Raji (cell line): ENCODE measurements around the gene TUBB2A.

Source experiments
- POLR2A ChIP-seq: IDR thresholded peaks from 2 replicates; pipeline ENCODE4 v1.6.1; 2011; ENCODE audit warnings: low read depth, low read length, control low read depth; ENCODE audit not compliant: insufficient read depth

TUBB2A gene

GRCh38 chr6:3190056-3190455, 32.7 kb upstream of the TUBB2A start:
- no peak for TF ChIP-seq POLR2A

- no peak for TF ChIP-seq POLR2A
Observed at GRCh38 chr6:3188262-3188661, 30.9 kb upstream of the TUBB2A start.

GRCh38 chr6:3186974-3187382, 29.6 kb upstream of the TUBB2A start:
- no peak for TF ChIP-seq POLR2A

GRCh38 chr6:3183066-3183465, 25.7 kb upstream of the TUBB2A start:
- TF ChIP-seq POLR2A: no peak

DNA sequence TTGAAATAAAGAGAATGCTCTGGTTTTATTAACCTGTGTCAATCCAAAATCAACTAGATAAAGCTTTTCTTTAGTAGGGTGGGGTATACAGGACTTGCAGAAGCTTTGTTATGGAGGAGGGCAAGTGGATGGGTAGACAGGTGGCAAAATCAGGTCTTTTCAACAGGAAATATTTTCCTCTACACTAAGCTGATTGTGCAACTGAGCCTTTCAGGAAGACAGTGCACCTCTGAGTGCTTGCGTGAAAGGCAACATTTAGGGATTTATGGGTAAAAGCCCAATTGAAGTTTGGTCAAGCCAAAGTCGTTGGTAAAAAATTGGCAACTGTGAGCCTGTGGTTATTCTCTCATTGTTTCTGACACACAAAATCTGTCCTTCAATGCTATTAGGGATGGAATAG, 23.8 kb upstream of the TUBB2A start:
- TF ChIP-seq POLR2A: no peak

DNA sequence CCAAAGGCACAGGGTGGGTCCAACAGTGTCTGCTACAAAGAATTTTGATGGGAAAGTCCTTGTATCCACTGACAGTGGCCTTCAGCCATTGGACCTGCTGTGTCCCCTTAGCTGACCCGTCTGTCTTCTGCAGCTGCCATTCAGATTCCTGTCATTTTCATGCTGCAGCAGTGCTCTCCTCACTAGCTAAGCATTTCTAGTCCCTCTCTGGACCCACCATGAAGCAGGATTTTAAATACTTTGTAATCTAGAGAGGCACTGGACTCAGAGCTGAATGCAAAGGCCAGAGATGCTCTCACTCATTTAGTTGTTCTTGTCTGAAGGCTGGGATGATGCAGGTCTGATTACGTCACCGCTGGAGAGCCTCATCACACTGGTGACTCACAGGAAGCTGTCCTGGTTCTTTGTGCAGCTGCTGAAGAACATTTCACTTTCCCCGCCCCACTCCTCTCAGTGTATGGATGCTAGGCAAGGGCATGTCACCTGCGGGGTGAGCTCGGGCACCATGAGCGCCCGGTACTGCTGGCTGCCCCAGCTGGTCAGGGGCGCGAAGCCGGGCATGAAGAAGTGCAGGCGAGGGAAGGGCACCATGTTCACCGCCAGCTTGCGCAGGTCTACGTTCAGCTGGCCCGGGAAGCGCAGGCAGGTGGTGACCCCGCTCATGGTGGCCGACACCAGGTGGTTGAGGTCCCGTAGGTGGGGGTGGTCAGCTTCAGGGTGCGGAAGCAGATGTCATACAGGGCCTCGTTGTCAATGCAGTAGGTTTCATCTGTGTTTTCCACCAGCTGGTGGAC, 19.4 kb upstream of the TUBB2A start:
- no peak for TF ChIP-seq POLR2A

GRCh38 chr6:3175715-3176402, 18.5 kb upstream of the TUBB2A start:
- TF ChIP-seq POLR2A: no peak

GRCh38 chr6:3165631-3166534, 8.5 kb upstream of the TUBB2A start:
- TF ChIP-seq POLR2A: no peak

DNA sequence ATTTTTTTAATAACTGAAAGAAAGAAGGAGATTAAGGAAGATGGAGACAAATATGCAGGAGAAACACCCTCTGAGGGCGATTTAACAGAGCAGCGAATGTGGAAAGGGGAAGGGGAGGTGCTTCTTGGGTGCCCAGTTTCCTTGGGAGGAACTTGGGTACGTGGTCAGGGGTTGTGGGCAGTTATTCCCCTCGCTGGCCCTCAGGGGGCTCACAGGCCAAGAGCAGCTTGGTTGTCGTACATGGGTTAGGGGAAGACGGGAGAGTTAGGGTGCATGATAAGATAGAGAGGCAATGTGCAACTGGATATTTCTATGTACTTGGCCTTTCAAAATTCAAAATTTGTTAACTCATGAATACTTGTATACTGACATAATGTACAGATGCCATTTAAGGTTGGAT, 7.0 kb upstream of the TUBB2A start:
- TF ChIP-seq POLR2A: no peak

DNA sequence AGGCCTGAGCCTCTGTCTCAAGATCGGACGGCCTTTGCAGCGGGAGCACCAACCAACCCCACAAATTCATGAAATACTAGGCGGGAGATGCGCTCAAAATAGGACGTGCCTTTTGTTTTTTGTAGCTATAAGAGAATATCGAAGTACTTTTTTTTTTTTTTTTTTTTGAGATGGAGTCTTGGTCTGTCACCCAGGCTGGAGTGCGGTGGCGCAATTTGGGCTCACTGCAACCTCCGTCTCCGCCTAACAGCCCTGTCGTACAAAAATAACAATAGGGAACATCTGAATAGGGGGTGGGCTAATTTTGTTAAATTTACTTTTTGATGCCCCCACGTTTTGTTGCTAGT, 5.9 kb upstream of the TUBB2A start:
- TF ChIP-seq POLR2A: no peak

DNA sequence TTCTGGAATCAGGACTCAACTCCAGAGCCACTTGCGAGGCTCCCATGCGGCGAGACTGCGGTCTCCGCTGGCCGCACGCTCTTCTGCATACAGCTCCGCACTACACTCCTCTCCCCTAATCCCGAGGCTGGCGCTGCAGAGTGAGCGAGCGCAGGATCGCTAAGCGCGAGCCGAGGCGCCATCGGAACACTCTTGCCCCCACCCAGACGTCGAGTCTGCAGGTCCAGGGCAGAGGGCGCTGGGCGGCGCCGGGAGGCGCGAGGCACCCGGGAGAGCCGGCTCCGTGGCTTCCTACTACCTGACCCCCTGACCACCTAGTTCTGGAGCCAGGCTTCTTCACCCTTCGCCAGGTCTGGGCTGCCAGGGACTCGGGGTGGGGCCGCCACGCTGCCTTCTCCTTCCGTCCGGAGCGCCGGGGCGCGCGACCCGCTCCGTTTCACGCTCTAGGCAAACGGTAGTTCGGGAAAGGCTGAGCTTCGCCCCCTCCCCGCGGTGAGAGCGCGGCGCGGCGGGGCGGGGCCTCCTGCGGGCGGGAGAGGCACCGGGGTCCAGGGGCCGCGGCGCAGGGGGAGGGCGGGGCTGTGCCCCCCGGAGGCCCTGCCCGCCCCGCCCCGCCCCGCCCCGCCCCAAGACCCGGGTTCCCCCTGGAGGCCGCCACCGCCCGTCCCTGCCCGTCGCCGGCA, 5.4 kb upstream of the TUBB2A start:
- TF ChIP-seq POLR2A: no peak

DNA sequence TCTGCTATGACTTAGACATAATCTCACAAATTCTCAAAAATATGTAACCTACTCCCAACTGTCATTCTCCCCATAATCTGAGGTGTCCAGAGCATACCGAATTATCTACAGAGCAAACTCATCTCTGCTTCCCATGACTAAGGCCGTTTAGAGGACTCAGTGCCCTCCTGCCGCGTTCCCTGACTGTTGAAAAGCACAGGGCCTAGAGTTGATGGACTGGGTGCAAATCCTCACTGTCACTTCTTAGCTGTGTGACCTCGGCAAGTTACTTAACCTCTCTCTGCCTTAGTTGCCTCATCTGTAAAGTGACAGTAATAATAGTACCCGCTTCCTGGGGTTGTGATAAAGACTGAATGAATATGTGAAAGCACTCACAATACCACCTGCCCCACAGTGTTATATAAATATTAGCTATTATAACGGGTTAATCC, 4.7 kb upstream of the TUBB2A start:
- TF ChIP-seq POLR2A: no peak

DNA sequence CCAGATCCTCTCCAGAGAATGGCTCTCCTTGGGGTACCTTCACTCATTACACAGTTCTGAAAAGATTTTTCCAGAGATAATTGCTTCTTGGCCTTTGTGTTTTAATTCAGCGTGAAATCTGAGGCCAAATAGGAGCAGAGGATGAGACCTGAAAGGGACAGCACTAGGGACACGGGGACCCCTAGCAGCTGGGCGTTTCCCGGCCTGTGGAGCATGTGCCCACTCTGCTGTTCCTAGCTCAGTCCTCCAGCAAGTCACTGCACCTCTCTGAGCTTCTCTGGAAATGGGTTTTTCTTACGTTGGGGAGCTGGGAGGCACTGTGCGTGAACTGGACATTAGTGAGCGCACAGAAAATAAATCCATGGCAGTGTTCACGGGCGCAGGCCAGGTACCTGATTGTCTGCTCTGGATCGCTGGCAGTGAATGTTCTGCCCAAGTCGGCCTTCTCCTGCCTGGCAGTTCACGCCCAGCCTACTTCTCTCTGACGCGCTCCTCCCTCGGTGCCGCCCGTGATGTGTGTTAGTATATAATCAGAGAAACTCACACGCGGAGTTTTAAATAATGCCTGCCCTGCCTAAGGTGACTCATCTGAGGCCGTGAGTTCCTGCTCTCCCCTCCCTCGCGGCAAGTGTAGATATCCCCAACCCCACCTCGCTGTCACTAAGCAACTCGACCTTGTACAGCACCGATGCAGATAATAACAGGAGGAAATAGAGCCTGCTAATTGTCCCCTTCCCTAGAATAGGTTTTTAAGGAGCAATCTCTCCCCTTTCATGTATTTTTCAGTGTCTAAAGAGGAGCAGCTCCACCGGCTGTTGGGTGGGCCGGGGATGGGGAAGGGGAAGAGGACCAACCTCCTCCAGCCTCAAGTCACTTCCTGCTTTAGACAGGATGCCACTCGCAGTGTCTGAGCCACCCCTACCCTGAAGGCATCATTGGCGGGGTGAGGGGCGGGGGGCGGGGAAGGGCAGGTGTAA, 2.7 kb upstream of the TUBB2A start:
- TF ChIP-seq POLR2A: no peak

DNA sequence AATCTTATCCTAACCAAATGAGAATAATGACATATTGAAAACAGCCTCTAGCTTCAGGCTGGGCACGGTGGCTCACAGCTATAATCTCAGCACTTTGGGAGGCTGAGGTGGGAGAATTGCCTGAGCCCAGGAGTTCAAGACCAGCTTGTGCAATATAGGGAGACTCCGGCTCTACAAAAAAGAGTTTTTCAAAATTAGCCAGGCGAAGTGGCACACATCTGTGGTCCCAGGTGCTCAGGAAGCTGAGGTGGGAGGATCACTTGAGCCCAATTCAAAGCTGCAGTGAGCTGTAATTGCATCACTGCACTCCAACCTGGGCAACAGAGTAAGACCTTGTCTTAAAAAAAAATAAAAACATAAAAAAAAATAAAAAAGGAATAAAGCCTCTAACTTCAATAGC, 4.7 kb downstream of the TUBB2A start:
- TF ChIP-seq POLR2A: no peak
